H1 (cell line): ENCODE measurements around the gene NME3. TPM values are rescaled to one million over a fixed set of nuclear protein-coding genes. Genes with fewer than 3 reads are reported as not detected.
A peak's percentile ranks its signal among the peaks of the same experiment; 100 is the strongest.

Source experiments
- CTCF ChIA-PET: fragments of 300-600 bp; sonication (Branson Sonifier 250); formaldehyde crosslinking; loops from one replicate; lab custom pipeline; 2021; ENCODE audit not compliant: partially characterized antibody; lab: Charles Lee
- POLR2A ChIA-PET: fragments of 300-600 bp; sonication (Branson Sonifier 250); formaldehyde crosslinking; loops from one replicate; lab custom pipeline; 2021; ENCODE audit warnings: inconsistent platforms; ENCODE audit not compliant: partially characterized antibody; lab: Charles Lee
- DNase-seq, 2 experiments: peaks; one replicate each; pipeline versions ENCODE4 v3.0.0 to v3.0.0-alpha.2; 2010 to 2022; ENCODE audit warnings: low spot score in 2 of 2, low read depth in 1 of 2, mixed read lengths in 1 of 2
- FAIRE-seq: peaks from 2 replicates; lab custom pipeline; 2011; peaks lifted over from hg19 to GRCh38; lab: Jason Lieb, UNC
- H2AFZ ChIP-seq: 2 replicates; pipeline ENCODE4 v1.8.1; 2012; ENCODE audit warnings: low read length, inconsistent platforms
- H2AK5ac ChIP-seq: 2 replicates; pipeline ENCODE4 v1.6.1; 2013; ENCODE audit warnings: low read depth, low read length
- H2BK120ac ChIP-seq: replicated peaks from 2 replicates; pipeline ENCODE3; 2013; ENCODE audit warnings: low read depth, low read length, inconsistent platforms
- H2BK12ac ChIP-seq: 2 replicates; pipeline ENCODE4 v1.6.1; 2013; ENCODE audit warnings: low read depth, low read length
- H2BK15ac ChIP-seq: 2 replicates; pipeline ENCODE4 v1.6.1; 2013; ENCODE audit warnings: low read length
- H2BK20ac ChIP-seq: 2 replicates; pipeline ENCODE4 v1.6.1; 2013; ENCODE audit warnings: low read length
- H2BK5ac ChIP-seq: 2 replicates; pipeline ENCODE4 v1.6.1; 2013; ENCODE audit warnings: low read depth, low read length
- H3K14ac ChIP-seq: 2 replicates; pipeline ENCODE4 v1.6.1; 2013; ENCODE audit warnings: inconsistent platforms; ENCODE audit not compliant: insufficient read length
- H3K18ac ChIP-seq: 2 replicates; pipeline ENCODE4 v1.6.1; 2013; ENCODE audit warnings: low read length; ENCODE audit errors: extremely low read depth
- H3K23ac ChIP-seq: 2 replicates; pipeline ENCODE4 v1.6.1; 2013; ENCODE audit warnings: inconsistent platforms; ENCODE audit not compliant: insufficient read length
- H3K23me2 ChIP-seq: 2 replicates; pipeline ENCODE4 v1.6.1; 2013; ENCODE audit warnings: low read depth, low read length
- H3K27ac ChIP-seq: 2 replicates; pipeline ENCODE4 v1.6.1; 2011; ENCODE audit warnings: low read depth, low read length, inconsistent platforms
- H3K27me3 ChIP-seq, 4 experiments: replicated peaks in 1 of 4; 1 replicate in 1 of 4; 2 replicates in 3 of 4; pipeline versions ENCODE4 v1.6.1 to v1.8.1; 2011 to 2013; ENCODE audit warnings: low read length in 3 of 4, mild to moderate bottlenecking in 3 of 4, inconsistent platforms in 2 of 4, mixed read lengths in 2 of 4, moderate library complexity in 1 of 4; ENCODE audit not compliant: control insufficient read depth in 3 of 4, insufficient read depth in 3 of 4; ENCODE audit errors: extremely low read depth in 1 of 4
- H3K36me3 ChIP-seq, 4 experiments: 2 replicates each; pipeline versions ENCODE4 v1.6.1 to v1.8.1; 2011 to 2013; ENCODE audit warnings: mild to moderate bottlenecking in 4 of 4, low read length in 3 of 4, moderate library complexity in 2 of 4, control low read depth in 1 of 4, inconsistent platforms in 1 of 4; ENCODE audit not compliant: insufficient read depth in 4 of 4, control insufficient read depth in 2 of 4
- H3K4ac ChIP-seq: replicated peaks from 2 replicates; pipeline ENCODE3; 2013; ENCODE audit warnings: low read length, low read depth, mixed read lengths, inconsistent platforms; ENCODE audit not compliant: insufficient read length
- H3K4me1 ChIP-seq, 4 experiments: replicated peaks in 1 of 4; 1 replicate in 1 of 4; 2 replicates in 3 of 4; pipeline versions ENCODE4 v1.6.1 to v1.8.1; 2011 to 2013; ENCODE audit warnings: low read length in 3 of 4, inconsistent platforms in 2 of 4, mixed read lengths in 1 of 4; ENCODE audit not compliant: insufficient read depth in 4 of 4, control insufficient read depth in 3 of 4
- H3K4me2 ChIP-seq, 2 experiments: 2 replicates each; pipeline versions ENCODE4 v1.6.1 to v1.8.1; 2011 to 2013; ENCODE audit warnings: low read depth in 2 of 2, low read length in 2 of 2, control low read depth in 1 of 2, inconsistent platforms in 1 of 2, mild to moderate bottlenecking in 1 of 2; ENCODE audit not compliant: insufficient read depth in 1 of 2
- H3K4me3 ChIP-seq, 4 experiments: fragments of 200-600, 300-600 bp in 1 of 4; sonication (generic), shearing (Covaris generic), sonication (Bioruptor Twin) in 1 of 4; 2 replicates each; pipeline versions ENCODE4 v1.5.1 to v1.8.1; 2011 to 2016; ENCODE audit warnings: low read length in 4 of 4, low read depth in 3 of 4, control low read depth in 2 of 4, inconsistent platforms in 2 of 4, mild to moderate bottlenecking in 2 of 4, mixed read lengths in 1 of 4, moderate library complexity in 1 of 4; ENCODE audit not compliant: insufficient read depth in 2 of 4; ENCODE audit errors: extremely low read depth in 1 of 4
- H3K56ac ChIP-seq: replicated peaks from 2 replicates; pipeline ENCODE3; 2013; ENCODE audit warnings: low read depth, mild to moderate bottlenecking, mixed read lengths, low read length, inconsistent platforms; ENCODE audit not compliant: insufficient read length
- H3K79me1 ChIP-seq: 2 replicates; pipeline ENCODE4 v1.6.1; 2013; ENCODE audit warnings: low read depth, low read length, control low read depth
- H3K79me2 ChIP-seq, 2 experiments: 2 replicates each; pipeline versions ENCODE4 v1.6.1 to v1.8.1; 2012 to 2013; ENCODE audit warnings: low read length in 2 of 2, mild to moderate bottlenecking in 2 of 2, inconsistent platforms in 1 of 2; ENCODE audit not compliant: insufficient read depth in 2 of 2, control insufficient read depth in 1 of 2
- H3K9ac ChIP-seq, 4 experiments: replicated peaks in 1 of 4; 1 replicate in 1 of 4; 2 replicates in 3 of 4; pipeline versions ENCODE4 v1.6.1 to v1.8.1; 2011 to 2013; ENCODE audit warnings: low read depth in 3 of 4, low read length in 3 of 4, control low read depth in 2 of 4, mild to moderate bottlenecking in 2 of 4, moderate library complexity in 2 of 4, inconsistent platforms in 1 of 4; ENCODE audit errors: extremely low read depth in 1 of 4
- H3K9me3 ChIP-seq, 2 experiments: 2 replicates each; pipeline versions ENCODE4 v1.6.1 to v1.8.1; 2012 to 2013; ENCODE audit warnings: mild to moderate bottlenecking in 2 of 2, moderate library complexity in 2 of 2, control low read depth in 1 of 2, inconsistent platforms in 1 of 2, low read depth in 1 of 2, low read length in 1 of 2, mixed read lengths in 1 of 2; ENCODE audit not compliant: insufficient read depth in 2 of 2
- H4K20me1 ChIP-seq, 2 experiments: replicated peaks in 1 of 2; 2 replicates each; pipeline versions ENCODE3 to v1.8.1; 2011 to 2013; ENCODE audit warnings: inconsistent platforms in 2 of 2, low read length in 2 of 2, mild to moderate bottlenecking in 1 of 2; ENCODE audit not compliant: insufficient read depth in 2 of 2, control insufficient read depth in 1 of 2
- H4K5ac ChIP-seq: 2 replicates; pipeline ENCODE4 v1.6.1; 2013; ENCODE audit warnings: low read length, low read depth, mixed read lengths, inconsistent platforms; ENCODE audit not compliant: insufficient read length
- H4K8ac ChIP-seq: 2 replicates; pipeline ENCODE4 v1.8.0; 2013; ENCODE audit warnings: mild to moderate bottlenecking, moderate library complexity, low read length, inconsistent platforms; ENCODE audit not compliant: insufficient read depth; ENCODE audit errors: extremely low read depth
- H4K91ac ChIP-seq: replicated peaks from 2 replicates; pipeline ENCODE3; 2013; ENCODE audit warnings: low read length, mixed read lengths, inconsistent platforms; ENCODE audit not compliant: insufficient read length
- ATF3 ChIP-seq: IDR thresholded peaks from 2 replicates; pipeline ENCODE4 v1.6.1; 2011; ENCODE audit warnings: low read depth, mild to moderate bottlenecking, low read length; ENCODE audit not compliant: insufficient read depth
- BACH1 ChIP-seq: IDR thresholded peaks from 2 replicates; pipeline ENCODE4 v1.6.1; 2012; ENCODE audit warnings: low read length, improper control_type of control experiment
- HDAC2 ChIP-seq, 2 experiments: fragments of 300-600 bp in 1 of 2; sonication (generic) in 1 of 2; IDR thresholded peaks; 2 replicates each; pipeline ENCODE4 v1.6.1; 2011 to 2012; ENCODE audit warnings: low read depth in 2 of 2, low read length in 2 of 2, mild to moderate bottlenecking in 2 of 2, moderate library complexity in 2 of 2, borderline replicate concordance in 1 of 2, inconsistent platforms in 1 of 2
- JUN ChIP-seq: IDR thresholded peaks from 2 replicates; pipeline ENCODE4 v1.6.1; 2011; ENCODE audit warnings: low read depth, mild to moderate bottlenecking, improper control_type of control experiment, low read length
- MAX ChIP-seq: IDR thresholded peaks from 2 replicates; pipeline ENCODE4 v1.6.1; 2012; ENCODE audit warnings: inconsistent platforms
- RBBP5 ChIP-seq: IDR thresholded peaks from 2 replicates; pipeline ENCODE4 v1.7.1; 2012; ENCODE audit warnings: low read depth, mild to moderate bottlenecking, inconsistent platforms, low read length, moderate library complexity, borderline replicate concordance
- SAP30 ChIP-seq: fragments of 300-600 bp; sonication (generic); IDR thresholded peaks from 2 replicates; pipeline ENCODE4 v1.7.1; 2012; ENCODE audit warnings: low read length, moderate library complexity, mild to moderate bottlenecking, inconsistent platforms; ENCODE audit not compliant: insufficient read depth, insufficient replicate concordance
- SP4 ChIP-seq: IDR thresholded peaks from 2 replicates; pipeline ENCODE4 v1.6.1; 2012; ENCODE audit warnings: low read length, inconsistent platforms
- SRF ChIP-seq: IDR thresholded peaks from 2 replicates; pipeline ENCODE4 v1.6.1; 2011; ENCODE audit warnings: mild to moderate bottlenecking, low read depth, low read length, moderate library complexity
- WGBS, 2 experiments: shearing (Covaris generic) in 1 of 2; methylation state at CpG; one replicate each; pipeline versions ENCODE4 v1.1.6 to v1.1.7; 2013 to 2015; ENCODE audit warnings: low lambda C conversion rate in 2 of 2, mixed read lengths in 2 of 2, inconsistent platforms in 1 of 2, low coverage in 1 of 2, missing lambda C conversion rate in 1 of 2; ENCODE audit not compliant: insufficient replicate concordance in 2 of 2, insufficient coverage in 1 of 2, insufficient read length in 1 of 2; ENCODE audit errors: extremely low coverage in 1 of 2, missing lambda C conversion rate in 1 of 2; 5-methylcytosine and 5-hydroxymethylcytosine counted together
- polyA plus RNA-seq, 7 experiments: library from polyadenylated mRNA; depleted of rRNA in 3 of 7; stranded (reverse) in 5 of 7; unstranded in 2 of 7; fragments of >200 nt in 5 of 7; fragments of 200-250 nt in 2 of 7; gene quantifications; 1 replicate in 5 of 7; 2 replicates in 1 of 7; 4 replicates in 1 of 7; pipeline versions ENCODE4 v1.2.1 to v1.2.3, GENCODE V29; 2011 to 2013; ENCODE audit warnings: missing spikeins in 2 of 7, mixed read lengths in 2 of 7
- total RNA-seq: library from RNA; stranded (reverse); fragmentation: NEBNext Ultra II Directional; extraction: Animal tissue kit (Norgen Biotek cat#: 25700); gene quantifications from 2 replicates; pipeline ENCODE4 v1.2.1, GENCODE V29; 2021

Gene NME3
- total and polyA plus RNA-seq, 2 of the 8 experiments (the other 6 are each of a cell fraction or from before 2014, with no cell fraction given) = 72.5 to 163 TPM

GRCh38 chr16:1745900-1746692, 25.2 kb downstream of the NME3 start:
- H3K79me2 ChIP-seq = no peaks in the 10 kb centered on the region
- H3K4ac ChIP-seq = no peak overlapping the region
- no peak for FAIRE-seq
- H3K23ac ChIP-seq = no peak overlapping the region
- H3K36me3 ChIP-seq = peaks cover 0 to 12% (median 2%) of the 10 kb centered on the region in 4 experiments; a peak in 3 of 8 replicates
- H2BK20ac ChIP-seq = no peak overlapping the region
- H4K91ac ChIP-seq = no peak overlapping the region
- H3K9me3 ChIP-seq = no peaks in the 10 kb centered on the region
- H3K18ac ChIP-seq = no peak overlapping the region
- H3K56ac ChIP-seq = no peak overlapping the region
- no peak overlapping the region for H3K9ac ChIP-seq
- H2AFZ ChIP-seq = no peak overlapping the region
- H2BK15ac ChIP-seq = no peak overlapping the region
- no peak overlapping the region for H3K27ac ChIP-seq
- H3K79me1 ChIP-seq = no peaks in the 10 kb centered on the region
- no peaks in the 10 kb centered on the region for H3K27me3 ChIP-seq
- no peak overlapping the region for H3K4me3 ChIP-seq
- H2BK12ac ChIP-seq = no peak overlapping the region
- ChIA-PET CTCF (interaction anchor here (0.6 to 3.1 kb wide), 5 partner anchors 9 to 191 kb away, joined by 3 to 12 read pairs (median 5); no protein-coding TSS in a partner anchor), POLR2A (interaction anchor here (0.7 to 5.5 kb wide), 5 partner anchors 9 to 23 kb away, joined by 3 to 18 read pairs (median 4); no protein-coding TSS in a partner anchor)
- DNase-seq = no peak
- no peak overlapping the region for H4K5ac ChIP-seq
- no peak overlapping the region for H3K4me2 ChIP-seq
- H3K23me2 ChIP-seq = no peaks in the 10 kb centered on the region
- no peaks in the 10 kb centered on the region for H3K4me1 ChIP-seq
- 88% methylated on average over 29 of the region's 29 CpGs; no CpG with 5 or more reads in 1 of the 2 experiments for WGBS, 2 experiments
- peak overlapping the region; percentile 85 for H4K8ac ChIP-seq
- H2BK5ac ChIP-seq = no peak overlapping the region
- no peak overlapping the region for H3K14ac ChIP-seq
- peaks cover 0 to 6% of the 10 kb centered on the region in 2 experiments for H4K20me1 ChIP-seq
- no peak overlapping the region for H2BK120ac ChIP-seq
- no peak overlapping the region for H2AK5ac ChIP-seq
- TF ChIP-seq BACH1 (no peak), HDAC2 (IDR thresholded peaks at IDR 0.05; ENCODE audit: borderline replicate concordance in 1 of 2, low read depth in 2 of 2, low read length in 2 of 2) (no peak), JUN (no peak), RBBP5 (no peak), SRF (no peak), ATF3 (no peak), SP4 (no peak), SAP30 (no peak), MAX (no peak)
